Kidney (tissue), 14 donors: ENCODE data around the gene CHRNB2. TPM values are rescaled to one million over a fixed set of nuclear protein-coding genes. Genes with fewer than 3 reads are reported as not detected.

Source experiments
- DNase-seq, 5 donors: peaks; one replicate each; pipeline ENCODE4 v3.0.0-alpha.2; 2013 to 2020
- FAIRE-seq: peaks from 2 replicates; lab custom pipeline; 2012; peaks lifted over from hg19 to GRCh38; lab: Jason Lieb, UNC
- H3K27ac ChIP-seq, 2 donors: one replicate each; pipeline ENCODE4 v1.7.0; 2013; ENCODE audit warnings: low read depth in 2 of 2, low read length in 2 of 2, inconsistent platforms in 1 of 2
- H3K27me3 ChIP-seq: one replicate; pipeline ENCODE4 v1.7.1; 2013; ENCODE audit warnings: low read length, inconsistent platforms; ENCODE audit not compliant: control insufficient read depth, insufficient read depth
- H3K36me3 ChIP-seq, 3 donors: one replicate each; pipeline versions ENCODE4 v1.7.0 to v1.7.1; 2013; ENCODE audit warnings: low read length in 3 of 3, control low read depth in 1 of 3, inconsistent platforms in 1 of 3; ENCODE audit not compliant: insufficient read depth in 3 of 3, control insufficient read depth in 2 of 3
- H3K4me1 ChIP-seq, 3 donors: one replicate each; pipeline versions ENCODE4 v1.7.0 to v1.7.1; 2013; ENCODE audit warnings: low read length in 3 of 3, inconsistent platforms in 1 of 3, low read depth in 1 of 3; ENCODE audit not compliant: control insufficient read depth in 2 of 3, insufficient read depth in 2 of 3
- H3K4me3 ChIP-seq, 3 donors: one replicate each; pipeline versions ENCODE4 v1.7.0 to v1.8.1; 2013; ENCODE audit warnings: low read length in 3 of 3, control low read depth in 1 of 3, inconsistent platforms in 1 of 3
- H3K9ac ChIP-seq, 3 donors: one replicate each; pipeline versions ENCODE4 v1.7.0 to v1.7.1; 2013; ENCODE audit warnings: low read length in 3 of 3, control low read depth in 1 of 3, inconsistent platforms in 1 of 3
- H3K9me3 ChIP-seq, 3 donors: one replicate each; pipeline versions ENCODE4 v1.7.0 to v1.7.1; 2013; ENCODE audit warnings: low read length in 3 of 3, control low read depth in 1 of 3, inconsistent platforms in 1 of 3; ENCODE audit not compliant: control insufficient read depth in 2 of 3, insufficient read depth in 1 of 3
- intact Hi-C: fragments of 100-400 bp; cut with DNase I; formaldehyde crosslinking; loops from one replicate; pipeline ENCODE4 v1.11.1; 2022
- polyA plus RNA-seq: library from polyadenylated mRNA; stranded (reverse); fragments of 350-450 nt; fragmentation: Illumina TruSeq; extraction: RNeasy Lipid Tissue Mini Kit (QIAGEN cat#74804); gene quantifications from one replicate; pipeline ENCODE4 v1.2.3, GENCODE V29; 2014; ENCODE audit warnings: low read depth, low replicate concordance; ENCODE audit not compliant: insufficient read depth
- total RNA-seq: library from RNA; stranded (reverse); fragmentation: NEBNext Ultra II Directional; extraction: Animal tissue kit (Norgen Biotek cat#: 25700); gene quantifications from one replicate; pipeline ENCODE4 v1.2.1, GENCODE V29; 2021
- TF ChIP-seq, protein P1 (sequence below): IDR thresholded peaks from 3 replicates; pipeline ENCODE4 v1.5.1; 2012; ENCODE audit warnings: mild to moderate bottlenecking, moderate library complexity, borderline replicate concordance; ENCODE audit not compliant: insufficient read depth; ENCODE audit errors: extremely low read depth
- donor health status: control.
- donor health status: control.
- donor health status: control.
- donor health status: control.
- donor health status: control.
- donor health status: DM: yes; HTN: yes; CAD: no.
- donor health status: Normal renal cell carcinoma (clear cell type).

CHRNB2 gene
- total and polyA plus RNA-seq, 2 donors from 2014 or later, result 0.60 TPM; not detected in 1

DNA sequence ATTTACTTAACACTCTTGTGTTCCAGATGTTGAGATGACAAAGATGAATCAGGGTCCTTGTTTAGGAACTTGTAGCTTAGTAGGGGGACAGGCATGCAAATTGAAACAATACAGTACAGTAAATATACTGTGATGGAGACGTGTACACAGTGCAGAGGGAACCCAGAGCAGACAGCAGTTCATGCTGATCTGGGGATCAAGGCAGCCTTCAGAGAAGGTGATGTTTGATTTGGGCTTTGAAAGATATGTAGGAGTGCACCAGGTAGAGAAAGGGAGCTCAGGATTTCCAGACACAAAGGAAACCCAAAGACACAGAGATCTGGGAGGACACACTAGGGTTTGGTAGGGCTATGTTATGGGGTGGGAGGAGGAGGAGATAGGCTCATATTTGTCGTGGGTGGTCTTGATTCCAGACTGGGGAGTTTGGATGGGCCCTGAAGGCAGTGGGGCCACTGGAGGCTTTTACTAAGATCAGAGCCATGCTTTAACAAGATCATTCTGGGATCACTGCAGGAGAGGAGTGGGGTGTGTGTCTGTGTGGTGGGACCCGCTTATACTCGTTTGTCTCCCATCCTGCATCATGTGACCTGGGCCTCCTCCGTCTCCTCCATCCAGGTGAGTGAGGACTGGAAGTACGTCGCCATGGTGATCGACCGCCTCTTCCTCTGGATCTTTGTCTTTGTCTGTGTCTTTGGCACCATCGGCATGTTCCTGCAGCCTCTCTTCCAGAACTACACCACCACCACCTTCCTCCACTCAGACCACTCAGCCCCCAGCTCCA is 7.8 kb downstream of the CHRNB2 start:
- intact Hi-C loops, result no loop called here
- H3K27ac ChIP-seq, result no peak overlapping the region
- FAIRE-seq, result no peak
- H3K36me3 ChIP-seq, result peaks cover 0 to 10% (median 3%) of the 10 kb centered on the region in 3 donors
- no peak overlapping the region for H3K4me3 ChIP-seq
- DNase-seq, result no peak
- H3K9me3 ChIP-seq, result no peaks in the 10 kb centered on the region
- TF ChIP-seq, protein P1, sequence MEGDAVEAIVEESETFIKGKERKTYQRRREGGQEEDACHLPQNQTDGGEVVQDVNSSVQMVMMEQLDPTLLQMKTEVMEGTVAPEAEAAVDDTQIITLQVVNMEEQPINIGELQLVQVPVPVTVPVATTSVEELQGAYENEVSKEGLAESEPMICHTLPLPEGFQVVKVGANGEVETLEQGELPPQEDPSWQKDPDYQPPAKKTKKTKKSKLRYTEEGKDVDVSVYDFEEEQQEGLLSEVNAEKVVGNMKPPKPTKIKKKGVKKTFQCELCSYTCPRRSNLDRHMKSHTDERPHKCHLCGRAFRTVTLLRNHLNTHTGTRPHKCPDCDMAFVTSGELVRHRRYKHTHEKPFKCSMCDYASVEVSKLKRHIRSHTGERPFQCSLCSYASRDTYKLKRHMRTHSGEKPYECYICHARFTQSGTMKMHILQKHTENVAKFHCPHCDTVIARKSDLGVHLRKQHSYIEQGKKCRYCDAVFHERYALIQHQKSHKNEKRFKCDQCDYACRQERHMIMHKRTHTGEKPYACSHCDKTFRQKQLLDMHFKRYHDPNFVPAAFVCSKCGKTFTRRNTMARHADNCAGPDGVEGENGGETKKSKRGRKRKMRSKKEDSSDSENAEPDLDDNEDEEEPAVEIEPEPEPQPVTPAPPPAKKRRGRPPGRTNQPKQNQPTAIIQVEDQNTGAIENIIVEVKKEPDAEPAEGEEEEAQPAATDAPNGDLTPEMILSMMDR, result no peak
- no peak overlapping the region for H3K9ac ChIP-seq
- H3K4me1 ChIP-seq, result peaks cover 0 to 10% (median 0%) of the 10 kb centered on the region in 3 donors
- H3K27me3 ChIP-seq, result no peaks in the 10 kb centered on the region

DNA sequence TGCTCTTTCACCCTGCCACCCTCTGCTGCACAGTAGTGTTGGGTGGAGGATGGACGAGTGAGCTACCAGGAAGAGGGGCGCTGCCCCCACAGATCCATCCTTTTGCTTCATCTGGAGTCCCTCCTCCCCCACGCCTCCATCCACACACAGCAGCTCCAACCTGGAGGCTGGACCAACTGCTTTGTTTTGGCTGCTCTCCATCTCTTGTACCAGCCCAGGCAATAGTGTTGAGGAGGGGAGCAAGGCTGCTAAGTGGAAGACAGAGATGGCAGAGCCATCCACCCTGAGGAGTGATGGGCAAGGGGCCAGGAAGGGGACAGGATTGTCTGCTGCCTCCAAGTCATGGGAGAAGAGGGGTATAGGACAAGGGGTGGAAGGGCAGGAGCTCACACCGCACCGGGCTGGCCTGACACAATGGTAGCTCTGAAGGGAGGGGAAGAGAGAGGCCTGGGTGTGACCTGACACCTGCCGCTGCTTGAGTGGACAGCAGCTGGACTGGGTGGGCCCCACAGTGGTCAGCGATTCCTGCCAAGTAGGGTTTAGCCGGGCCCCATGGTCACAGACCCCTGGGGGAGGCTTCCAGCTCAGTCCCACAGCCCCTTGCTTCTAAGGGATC is 8.5 kb downstream of the CHRNB2 start:
- no peak for DNase-seq
- Histone ChIP-seq H3K4me1 (peaks cover 0 to 10% (median 0%) of the 10 kb centered on the region in 3 donors), H3K4me3 (no peak overlapping the region), H3K27ac (no peak overlapping the region), H3K27me3 (no peaks in the 10 kb centered on the region), H3K36me3 (peaks cover 2 to 11% (median 9%) of the 10 kb centered on the region in 3 donors), H3K9me3 (no peaks in the 10 kb centered on the region), H3K9ac (no peak overlapping the region)
- FAIRE-seq, result no peak
- TF ChIP-seq, protein P1, result no peak
- intact Hi-C loops, result no loop called here

GRCh38 chr1:154577346-154578057 is 9.9 kb downstream of the CHRNB2 start:
- Histone ChIP-seq H3K27me3 (no peaks in the 10 kb centered on the region), H3K9ac (no peak overlapping the region), H3K9me3 (no peaks in the 10 kb centered on the region), H3K4me1 (peaks cover 0 to 10% (median 0%) of the 10 kb centered on the region in 3 donors), H3K4me3 (no peak overlapping the region), H3K27ac (no peak overlapping the region), H3K36me3 (peaks cover 4 to 20% (median 16%) of the 10 kb centered on the region in 3 donors)
- intact Hi-C loops, result no loop called here
- TF ChIP-seq, protein P1, result no peak
- FAIRE-seq (no peak), DNase-seq (no peak)
